ENCODE data around the gene PFN2. TPM values are rescaled to one million over a fixed set of nuclear protein-coding genes. Genes with fewer than 3 reads are reported as not detected.
A peak's percentile ranks its signal among the peaks of the same experiment; 100 is the strongest.
"Not testable (repeated sequence)": the region's sequence is repeated elsewhere in the genome, so short reads cannot be mapped to it uniquely, and the experiment has no call there.

PFN2 gene
- total RNA-seq, 2 donors from 2014 or later: 5.1 to 9.5 TPM

GRCh38 chr3:149983053-149983452 lies 12.4 kb upstream of the PFN2 start:
- not testable (repeated sequence) for H3K4me3 Mint-ChIP-seq; H3K9me3 ChIP-seq (ENCODE audit: control insufficient read depth, low read length, poor library complexity, severe bottlenecking); ATAC-seq; H3K4me1 Mint-ChIP-seq; H3K36me3 Mint-ChIP-seq (ENCODE audit: low read depth); H3K27ac Mint-ChIP-seq; DNase-seq
- peaks cover 47% of the 10 kb centered on the region for H3K27me3 Mint-ChIP-seq

GRCh38 chr3:149981979-149982378 lies 11.3 kb upstream of the PFN2 start:
- not testable (repeated sequence) for H3K9me3 ChIP-seq (ENCODE audit: control insufficient read depth, low read length, poor library complexity, severe bottlenecking); H3K36me3 Mint-ChIP-seq (ENCODE audit: low read depth); H3K4me3 Mint-ChIP-seq; H3K4me1 Mint-ChIP-seq; H3K27ac Mint-ChIP-seq; DNase-seq
- H3K27me3 Mint-ChIP-seq: peaks cover 52% of the 10 kb centered on the region
- ATAC-seq: peak; percentile 60

- H3K27ac Mint-ChIP-seq: no peak overlapping the region
- H3K27me3 Mint-ChIP-seq: peaks cover 39% of the 10 kb centered on the region
- H3K9me3 ChIP-seq (ENCODE audit: control insufficient read depth, low read length, poor library complexity, severe bottlenecking): no peaks in the 10 kb centered on the region
- H3K36me3 Mint-ChIP-seq (ENCODE audit: low read depth): peaks cover 2% of the 10 kb centered on the region
- DNase-seq (no peak), ATAC-seq (no peak)
- peaks cover 6% of the 10 kb centered on the region for H3K4me1 Mint-ChIP-seq
- no peak overlapping the region for H3K4me3 Mint-ChIP-seq
Measured at GRCh38 chr3:149977386-149977785, 6.7 kb upstream of the PFN2 start.

GRCh38 chr3:149975919-149976318 lies 5.2 kb upstream of the PFN2 start:
- DNase-seq (no peak), ATAC-seq (no peak)
- Mint-ChIP-seq H3K4me3 (no peak overlapping the region), H3K4me1 (peaks cover 9% of the 10 kb centered on the region), H3K27me3 (peaks cover 48% of the 10 kb centered on the region), H3K36me3 (ENCODE audit: low read depth) (peaks cover 5% of the 10 kb centered on the region), H3K27ac (no peak overlapping the region)
- no peaks in the 10 kb centered on the region for H3K9me3 ChIP-seq (ENCODE audit: control insufficient read depth, low read length, poor library complexity, severe bottlenecking)

- Mint-ChIP-seq H3K27me3 (peaks cover 23% of the 10 kb centered on the region), H3K36me3 (ENCODE audit: low read depth) (peaks cover 5% of the 10 kb centered on the region), H3K4me1 (peaks cover 14% of the 10 kb centered on the region), H3K27ac (peak overlapping the region; percentile 89), H3K4me3 (peak overlapping the region; percentile 95)
- ATAC-seq (peak; percentile 4), DNase-seq (peak in 2 of 3 donors; percentile 8 to 18)
- H3K9me3 ChIP-seq (ENCODE audit: control insufficient read depth, low read length, poor library complexity, severe bottlenecking): no peaks in the 10 kb centered on the region
Measured at GRCh38 chr3:149971403-149972075, 844 bp upstream of the PFN2 start.

DNA sequence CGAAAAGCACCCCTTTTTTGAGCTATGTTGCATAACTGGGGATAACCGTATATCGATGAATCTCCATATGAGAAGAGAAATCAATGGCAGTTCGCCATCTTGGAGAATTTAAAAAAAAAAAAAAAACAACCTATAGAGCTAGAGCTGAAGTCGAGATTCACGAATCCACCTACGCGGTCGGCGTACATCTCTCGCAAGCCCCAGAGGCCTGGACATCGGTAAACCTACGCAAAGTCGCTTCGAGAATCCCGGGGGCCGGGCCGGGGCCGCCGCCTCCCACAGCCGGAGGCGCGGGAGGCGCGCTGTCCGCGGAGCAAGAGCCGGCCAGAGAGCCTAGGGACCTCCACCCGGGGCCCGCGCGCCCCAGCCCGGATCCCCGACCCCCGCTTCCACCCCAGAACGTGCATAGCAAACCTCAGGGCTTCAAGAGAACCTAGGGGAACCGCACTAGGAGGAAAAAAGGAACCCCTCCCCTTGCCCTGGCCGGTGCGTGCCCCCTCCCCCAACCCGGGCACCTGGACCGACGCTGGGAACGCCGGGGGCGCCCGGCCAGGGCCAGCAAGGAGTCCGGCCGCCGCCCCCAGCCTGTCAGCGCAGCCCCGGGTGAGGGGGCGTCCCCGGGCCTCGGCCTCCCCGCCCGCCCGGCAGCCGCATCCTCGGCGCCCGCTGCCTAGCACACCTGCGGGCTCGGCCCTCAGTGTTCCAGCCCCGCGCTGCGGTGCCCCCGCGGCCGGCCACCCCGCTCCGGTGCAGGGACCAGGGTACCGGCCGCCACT lies 567 bp downstream of the PFN2 start:
- ATAC-seq (peak; percentile 65), DNase-seq (peak; percentile 53 to 63 (median 59))
- H3K9me3 ChIP-seq (ENCODE audit: control insufficient read depth, low read length, poor library complexity, severe bottlenecking): no peaks in the 10 kb centered on the region
- H3K4me1 Mint-ChIP-seq: peaks cover 13% of the 10 kb centered on the region
- peaks cover 3% of the 10 kb centered on the region for H3K36me3 Mint-ChIP-seq (ENCODE audit: low read depth)
- peaks cover 15% of the 10 kb centered on the region for H3K27me3 Mint-ChIP-seq
- H3K27ac Mint-ChIP-seq: peak overlapping the region; percentile 62
- H3K4me3 Mint-ChIP-seq: peak overlapping the region; percentile 95

- H3K9me3 ChIP-seq (ENCODE audit: control insufficient read depth, low read length, poor library complexity, severe bottlenecking): no peaks in the 10 kb centered on the region
- ATAC-seq (no peak), DNase-seq (no peak)
- peaks cover 3% of the 10 kb centered on the region for H3K36me3 Mint-ChIP-seq (ENCODE audit: low read depth)
- H3K4me1 Mint-ChIP-seq: peaks cover 11% of the 10 kb centered on the region
- H3K27me3 Mint-ChIP-seq: peaks cover 13% of the 10 kb centered on the region
- H3K4me3 Mint-ChIP-seq: peak overlapping the region; percentile 91
- peak overlapping the region; percentile 62 for H3K27ac Mint-ChIP-seq
Measured at GRCh38 chr3:149969110-149969939, 1.4 kb downstream of the PFN2 start.

- no peak overlapping the region for H3K27ac Mint-ChIP-seq
- H3K9me3 ChIP-seq (ENCODE audit: control insufficient read depth, low read length, poor library complexity, severe bottlenecking): no peaks in the 10 kb centered on the region
- H3K36me3 Mint-ChIP-seq (ENCODE audit: low read depth): peaks cover 3% of the 10 kb centered on the region
- DNase-seq: no peak
- peaks cover 11% of the 10 kb centered on the region for H3K4me1 Mint-ChIP-seq
- ATAC-seq: no peak
- H3K27me3 Mint-ChIP-seq: peaks cover 13% of the 10 kb centered on the region
- no peak overlapping the region for H3K4me3 Mint-ChIP-seq
Measured at GRCh38 chr3:149968216-149968615, 2.5 kb downstream of the PFN2 start.

DNA sequence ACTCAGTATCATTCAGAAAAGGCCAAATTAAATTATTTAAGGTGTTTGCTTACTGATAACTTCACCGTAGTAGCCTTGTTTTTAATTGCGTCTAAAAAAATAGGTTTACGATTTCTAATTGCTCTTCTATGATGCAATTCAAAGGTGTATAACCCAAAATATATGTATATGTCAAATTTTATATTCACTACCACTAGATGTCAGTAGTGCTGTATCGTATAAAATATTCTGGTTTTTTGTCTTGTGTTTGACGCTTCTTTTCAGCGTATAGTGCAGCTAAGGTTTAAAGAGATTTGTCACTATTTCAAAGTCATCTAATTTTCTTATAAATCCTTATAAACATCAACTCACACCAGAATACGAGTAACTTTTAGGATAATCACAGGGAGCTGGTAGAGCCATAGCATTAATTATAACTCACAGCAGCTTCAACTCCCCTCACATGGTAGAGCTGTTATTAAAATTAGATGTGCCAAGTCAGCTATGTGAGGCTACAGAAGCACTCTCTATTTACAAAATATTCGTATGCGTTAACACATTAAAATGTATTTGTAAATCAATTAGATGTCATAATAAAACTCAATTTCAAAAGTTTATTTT lies 3.5 kb downstream of the PFN2 start:
- no peaks in the 10 kb centered on the region for H3K9me3 ChIP-seq (ENCODE audit: control insufficient read depth, low read length, poor library complexity, severe bottlenecking)
- peaks cover 12% of the 10 kb centered on the region for H3K27me3 Mint-ChIP-seq
- no peak for ATAC-seq
- peaks cover 3% of the 10 kb centered on the region for H3K36me3 Mint-ChIP-seq (ENCODE audit: low read depth)
- peaks cover 11% of the 10 kb centered on the region for H3K4me1 Mint-ChIP-seq
- DNase-seq: no peak
- no peak overlapping the region for H3K4me3 Mint-ChIP-seq
- no peak overlapping the region for H3K27ac Mint-ChIP-seq

DNA sequence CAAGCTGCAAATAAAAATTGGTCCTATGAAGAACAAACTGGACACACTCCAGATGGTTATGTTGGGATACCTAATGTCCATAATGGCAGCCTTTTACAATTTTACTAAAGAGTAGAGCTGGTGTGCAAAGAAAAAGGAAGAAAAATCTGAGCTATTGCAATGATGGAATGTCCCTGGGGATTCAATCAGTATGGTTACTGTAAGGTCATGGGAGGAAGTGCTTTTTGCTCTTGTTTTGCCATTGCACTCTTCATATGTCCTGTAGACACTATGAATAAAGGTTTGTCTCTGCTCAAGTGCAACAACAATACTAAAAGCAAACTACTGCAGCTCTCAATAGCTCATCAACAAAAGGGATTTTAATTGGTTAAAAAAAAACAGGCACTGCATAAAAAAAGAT lies 5.4 kb downstream of the PFN2 start:
- Mint-ChIP-seq H3K4me3 (no peak overlapping the region), H3K4me1 (peaks cover 8% of the 10 kb centered on the region), H3K27ac (no peak overlapping the region), H3K27me3 (peaks cover 4% of the 10 kb centered on the region), H3K36me3 (ENCODE audit: low read depth) (no peaks in the 10 kb centered on the region)
- ATAC-seq (no peak), DNase-seq (no peak)
- H3K9me3 ChIP-seq (ENCODE audit: control insufficient read depth, low read length, poor library complexity, severe bottlenecking): no peaks in the 10 kb centered on the region

DNA sequence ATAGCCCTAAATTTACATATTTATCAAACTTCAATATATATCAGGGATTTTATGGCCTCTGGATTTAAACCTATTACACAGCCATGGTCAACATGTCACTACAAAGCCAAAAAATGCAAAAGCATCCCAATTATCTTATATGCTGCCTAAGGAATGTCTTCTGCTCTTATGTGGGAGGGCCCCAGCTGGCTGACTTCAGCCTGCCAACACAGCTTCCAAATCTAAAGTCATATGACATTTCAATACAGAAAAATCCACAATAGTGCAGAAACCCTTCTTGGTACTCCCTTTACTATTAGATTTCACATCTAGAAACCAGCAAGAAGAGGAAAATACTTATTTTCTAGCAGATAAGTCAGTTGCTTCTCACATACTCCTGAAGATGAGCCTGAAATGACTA lies 6.4 kb downstream of the PFN2 start:
- no peaks in the 10 kb centered on the region for H3K9me3 ChIP-seq (ENCODE audit: control insufficient read depth, low read length, poor library complexity, severe bottlenecking)
- no peak overlapping the region for H3K27ac Mint-ChIP-seq
- no peak overlapping the region for H3K4me3 Mint-ChIP-seq
- H3K27me3 Mint-ChIP-seq: peaks cover 4% of the 10 kb centered on the region
- DNase-seq: no peak
- H3K4me1 Mint-ChIP-seq: peaks cover 6% of the 10 kb centered on the region
- ATAC-seq: no peak
- no peaks in the 10 kb centered on the region for H3K36me3 Mint-ChIP-seq (ENCODE audit: low read depth)

- H3K4me1 Mint-ChIP-seq: peaks cover 2% of the 10 kb centered on the region
- no peaks in the 10 kb centered on the region for H3K36me3 Mint-ChIP-seq (ENCODE audit: low read depth)
- no peak for ATAC-seq
- no peak for DNase-seq
- H3K9me3 ChIP-seq (ENCODE audit: control insufficient read depth, low read length, poor library complexity, severe bottlenecking): no peaks in the 10 kb centered on the region
- H3K27ac Mint-ChIP-seq: no peak overlapping the region
- no peaks in the 10 kb centered on the region for H3K27me3 Mint-ChIP-seq
- no peak overlapping the region for H3K4me3 Mint-ChIP-seq
Measured at GRCh38 chr3:149963485-149963884, 7.2 kb downstream of the PFN2 start.

- H3K4me3 Mint-ChIP-seq: no peak overlapping the region
- DNase-seq: no peak
- H3K27ac Mint-ChIP-seq: no peak overlapping the region
- H3K4me1 Mint-ChIP-seq: peaks cover 11% of the 10 kb centered on the region
- H3K36me3 Mint-ChIP-seq (ENCODE audit: low read depth): no peaks in the 10 kb centered on the region
- no peaks in the 10 kb centered on the region for H3K27me3 Mint-ChIP-seq
- ATAC-seq: no peak
- no peaks in the 10 kb centered on the region for H3K9me3 ChIP-seq (ENCODE audit: control insufficient read depth, low read length, poor library complexity, severe bottlenecking)
Measured at GRCh38 chr3:149959443-149959842, 11.3 kb downstream of the PFN2 start.
